OCI-LY7 (cell line): ENCODE results near the gene MRPL20.

Source experiments
- EZH2phosphoT487 ChIP-seq: fragments of 200-600 bp; sonication (generic); IDR thresholded peaks from 2 replicates; pipeline ENCODE4 v1.6.1; 2018; ENCODE audit warnings: low read depth, borderline replicate concordance, mild to moderate bottlenecking, mixed run types, antibody characterized with exemption, low read length, moderate library complexity, mixed read lengths
- TF ChIP-seq, protein P1 (sequence below): fragments of 200-600 bp; sonication (generic); conservative IDR thresholded peaks from 2 replicates; pipeline ENCODE4 v1.5.1; 2014; ENCODE audit warnings: mild to moderate bottlenecking, antibody characterized with exemption, low read length, moderate library complexity, mixed read lengths

DNA sequence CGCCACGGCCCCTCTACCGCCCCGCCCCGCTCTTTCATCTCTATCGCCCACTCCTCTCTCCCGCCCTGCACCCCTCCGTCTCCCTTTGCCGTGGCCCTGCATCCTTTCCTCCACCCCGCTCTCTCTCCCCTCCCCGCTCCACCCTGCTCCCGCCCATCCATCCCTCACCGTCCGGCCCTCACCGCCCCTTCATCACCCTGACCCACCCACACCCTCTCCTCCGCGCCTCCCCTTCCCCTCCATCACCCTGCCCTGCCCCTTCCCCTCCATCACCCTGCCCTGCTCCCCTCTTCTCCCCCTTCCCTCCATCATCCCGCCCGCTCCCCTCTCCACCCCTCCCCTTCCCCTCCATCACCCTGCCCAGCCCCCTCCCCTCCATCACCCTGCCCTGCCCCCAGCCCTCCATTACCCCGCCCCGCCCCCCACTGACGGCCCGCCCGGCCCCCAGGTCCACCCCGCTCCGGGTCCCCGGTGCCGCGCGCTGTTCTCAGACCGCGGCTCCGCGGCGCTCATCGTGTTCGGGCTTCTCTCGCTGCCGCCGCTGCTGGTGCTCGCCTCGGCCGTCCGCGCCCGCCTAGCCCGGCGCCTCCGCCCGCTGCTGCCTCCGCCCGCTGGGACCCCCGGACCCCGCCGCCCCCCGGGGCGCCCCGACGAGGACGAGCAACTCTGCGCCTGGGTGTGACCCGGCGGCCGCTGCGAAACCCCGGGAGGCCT is 20.2 kb upstream of the MRPL20 start:
- TF ChIP-seq, protein P1, sequence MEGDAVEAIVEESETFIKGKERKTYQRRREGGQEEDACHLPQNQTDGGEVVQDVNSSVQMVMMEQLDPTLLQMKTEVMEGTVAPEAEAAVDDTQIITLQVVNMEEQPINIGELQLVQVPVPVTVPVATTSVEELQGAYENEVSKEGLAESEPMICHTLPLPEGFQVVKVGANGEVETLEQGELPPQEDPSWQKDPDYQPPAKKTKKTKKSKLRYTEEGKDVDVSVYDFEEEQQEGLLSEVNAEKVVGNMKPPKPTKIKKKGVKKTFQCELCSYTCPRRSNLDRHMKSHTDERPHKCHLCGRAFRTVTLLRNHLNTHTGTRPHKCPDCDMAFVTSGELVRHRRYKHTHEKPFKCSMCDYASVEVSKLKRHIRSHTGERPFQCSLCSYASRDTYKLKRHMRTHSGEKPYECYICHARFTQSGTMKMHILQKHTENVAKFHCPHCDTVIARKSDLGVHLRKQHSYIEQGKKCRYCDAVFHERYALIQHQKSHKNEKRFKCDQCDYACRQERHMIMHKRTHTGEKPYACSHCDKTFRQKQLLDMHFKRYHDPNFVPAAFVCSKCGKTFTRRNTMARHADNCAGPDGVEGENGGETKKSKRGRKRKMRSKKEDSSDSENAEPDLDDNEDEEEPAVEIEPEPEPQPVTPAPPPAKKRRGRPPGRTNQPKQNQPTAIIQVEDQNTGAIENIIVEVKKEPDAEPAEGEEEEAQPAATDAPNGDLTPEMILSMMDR: no peak
- TF ChIP-seq EZH2phosphoT487: no peak
